SU-DHL-6 (cell line): ENCODE measurements around the gene PIGP.

Experiments
- H2AFZ ChIP-seq: fragments of 200-600 bp; sonication (generic); 2 replicates; pipeline ENCODE4 v1.6.1; 2014; ENCODE audit warnings: low read depth, mild to moderate bottlenecking, moderate library complexity, mixed read lengths, antibody characterized with exemption, low read length; ENCODE audit not compliant: severe bottlenecking
- H3F3A ChIP-seq: fragments of 200-600 bp; shearing (Covaris generic); 2 replicates; pipeline ENCODE4 v1.6.0; 2016; ENCODE audit warnings: antibody characterized with exemption, mild to moderate bottlenecking; ENCODE audit not compliant: insufficient read depth
- H3K27ac ChIP-seq: fragments of 200-600 bp; sonication (generic); 2 replicates; pipeline ENCODE4 v1.5.1; 2016; ENCODE audit warnings: low read depth, mild to moderate bottlenecking, low read length, moderate library complexity, mixed read lengths
- H3K27me3 ChIP-seq: fragments of 200-600 bp; sonication (generic), shearing (Covaris generic); 2 replicates; pipeline ENCODE4 v1.6.0; 2014; ENCODE audit warnings: mild to moderate bottlenecking, low read length
- H3K36me3 ChIP-seq: fragments of 200-600 bp; sonication (generic); 2 replicates; pipeline ENCODE4 v1.6.1; 2014; ENCODE audit warnings: mild to moderate bottlenecking, low read length, mixed read lengths
- H3K4me2 ChIP-seq: fragments of 300-600, 200-600 bp; shearing (Covaris generic), sonication (generic); 2 replicates; pipeline ENCODE4 v1.6.0; 2014; ENCODE audit warnings: low read length, low read depth, mild to moderate bottlenecking; ENCODE audit not compliant: poor library complexity, severe bottlenecking
- H3K4me3 ChIP-seq: fragments of 200-600 bp; sonication (generic); 2 replicates; pipeline ENCODE4 v1.5.1; 2014; ENCODE audit warnings: antibody characterized with exemption, low read length, mild to moderate bottlenecking, mixed read lengths; ENCODE audit not compliant: insufficient read depth, poor library complexity, severe bottlenecking
- H3K79me2 ChIP-seq: fragments of 200-600 bp; sonication (generic); 2 replicates; pipeline ENCODE4 v1.6.1; 2014; ENCODE audit warnings: mild to moderate bottlenecking, low read length, moderate library complexity; ENCODE audit not compliant: insufficient read depth
- H3K9ac ChIP-seq: fragments of 200-600 bp; sonication (generic); 2 replicates; pipeline ENCODE4 v1.7.0; 2014; ENCODE audit warnings: mild to moderate bottlenecking, low read length
- H3K9me2 ChIP-seq: fragments of 200-600 bp; sonication (generic); replicated peaks from 2 replicates; pipeline ENCODE4 v1.6.1; 2014; ENCODE audit warnings: low read length; ENCODE audit not compliant: insufficient read depth
- H3K9me3 ChIP-seq: fragments of 200-600 bp; sonication (generic); 2 replicates; pipeline ENCODE4 v1.6.1; 2014; ENCODE audit warnings: low read length, mixed read lengths; ENCODE audit not compliant: insufficient read depth
- H4K20me1 ChIP-seq: fragments of 200-600 bp; sonication (generic); 2 replicates; pipeline ENCODE4 v1.6.1; 2014; ENCODE audit warnings: low read depth, mild to moderate bottlenecking, antibody characterized with exemption, low read length, moderate library complexity, mixed read lengths
- CTCF ChIP-seq: fragments of 200-600 bp; sonication (generic); IDR thresholded peaks from one replicate; pipeline ENCODE4 v1.5.1; 2017; ENCODE audit warnings: antibody characterized with exemption, mild to moderate bottlenecking, low read length, moderate library complexity; ENCODE audit not compliant: insufficient read depth, poor library complexity, severe bottlenecking
- EZH2phosphoT487 ChIP-seq: fragments of 200-600 bp; sonication (generic), shearing (Covaris generic); conservative IDR thresholded peaks from 2 replicates; pipeline ENCODE4 v1.6.1; 2018; ENCODE audit warnings: mild to moderate bottlenecking, antibody characterized with exemption, low read length, moderate library complexity, mixed read lengths

PIGP gene

GRCh38 chr21:37082375-37082774 lies 9.5 kb upstream of the PIGP start:
- Histone ChIP-seq H3K4me2 (no peak overlapping the region), H3K27me3 (no peaks in the 10 kb centered on the region), H3K79me2 (peaks cover 97% of the 10 kb centered on the region), H3K27ac (no peak overlapping the region), H3K4me3 (no peak overlapping the region), H3K9ac (no peak overlapping the region), H3F3A (peaks cover 8% of the 10 kb centered on the region; the same call in 1 of the 2 replicates), H4K20me1 (peaks cover 8% of the 10 kb centered on the region; the same call in 1 of the 2 replicates), H3K36me3 (no peaks in the 10 kb centered on the region), H3K9me2 (no peaks in the 10 kb centered on the region), H2AFZ (no peak overlapping the region), H3K9me3 (no peaks in the 10 kb centered on the region)
- TF ChIP-seq CTCF (no peak), EZH2phosphoT487 (no peak)

- Histone ChIP-seq H3K4me3 (no peak overlapping the region), H3K36me3 (peaks cover 7% of the 10 kb centered on the region; the same call in 1 of the 2 replicates), H3K27me3 (no peaks in the 10 kb centered on the region), H3K79me2 (peaks cover 98% of the 10 kb centered on the region), H3K9ac (no peak overlapping the region), H3K27ac (0 out of 2 replicates have a peak overlapping the region, but pooled peaks have one; percentile 25), H3K9me3 (no peaks in the 10 kb centered on the region), H3K4me2 (peak overlapping the region; percentile 33), H2AFZ (no peak overlapping the region), H4K20me1 (peaks cover 12% of the 10 kb centered on the region), H3F3A (peaks cover 17% of the 10 kb centered on the region; the same call in 1 of the 2 replicates), H3K9me2 (no peaks in the 10 kb centered on the region)
- TF ChIP-seq CTCF (no peak), EZH2phosphoT487 (no peak)
These were observed 6.4 kb upstream of the PIGP start for GRCh38 chr21:37079211-37079824.

DNA sequence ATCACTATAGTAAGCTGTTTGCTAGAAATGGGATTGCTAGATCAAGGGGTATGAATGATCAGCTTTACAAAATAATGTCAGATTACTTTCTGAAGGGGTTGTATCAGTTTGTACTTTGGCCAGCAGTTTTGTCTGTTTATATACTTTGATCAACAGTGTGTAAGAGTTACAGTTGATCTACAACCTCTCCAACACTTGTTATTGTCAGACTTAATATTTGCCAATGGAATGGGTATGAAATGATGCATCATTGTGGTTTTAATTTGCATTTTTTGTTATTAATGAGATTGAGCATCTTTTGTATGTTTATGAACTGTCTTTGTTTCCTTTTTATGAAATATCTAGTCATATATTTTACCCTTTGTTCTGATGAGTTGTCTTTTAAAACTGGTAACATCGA lies 4.5 kb upstream of the PIGP start:
- no peaks in the 10 kb centered on the region for H3K9me2 ChIP-seq
- H3K27ac ChIP-seq = no peak overlapping the region

More for the DNA sequence above, 4.5 kb upstream of the PIGP start:
- Histone ChIP-seq H3F3A (peaks cover 17% of the 10 kb centered on the region; the same call in 1 of the 2 replicates), H3K4me2 (peak overlapping the region; percentile 1), H3K9me3 (no peaks in the 10 kb centered on the region), H4K20me1 (peaks cover 12% of the 10 kb centered on the region), H3K79me2 (peaks cover 90% of the 10 kb centered on the region), H2AFZ (no peak overlapping the region), H3K9ac (no peak overlapping the region), H3K36me3 (peaks cover 7% of the 10 kb centered on the region; the same call in 1 of the 2 replicates), H3K27me3 (no peaks in the 10 kb centered on the region), H3K4me3 (no peak overlapping the region)
- TF ChIP-seq EZH2phosphoT487 (no peak), CTCF (no peak)
